Astrocyte (in vitro differentiated cells and primary cell): ENCODE data around the gene CD160. TPM values are rescaled to one million over a fixed set of nuclear protein-coding genes. Genes with fewer than 3 reads are reported as not detected.
A peak's percentile ranks its signal among the peaks of the same experiment; 100 is the strongest.

Source experiments
- DNase-seq: peaks from one replicate; pipeline ENCODE4 v3.0.0-alpha.2; 2010; ENCODE audit warnings: low read depth
- FAIRE-seq: peaks from 2 replicates; lab custom pipeline; 2011; peaks lifted over from hg19 to GRCh38; lab: Jason Lieb, UNC
- H2AFZ ChIP-seq: 2 replicates; pipeline ENCODE4 v1.6.0; 2012; ENCODE audit warnings: low read depth, low read length, inconsistent platforms
- H3K27ac ChIP-seq: 2 replicates; pipeline ENCODE4 v1.5.1; 2011; ENCODE audit warnings: low read depth, low read length, inconsistent platforms
- H3K27me3 ChIP-seq: 2 replicates; pipeline ENCODE4 v1.6.0; 2011; ENCODE audit warnings: low read length, inconsistent platforms; ENCODE audit not compliant: insufficient read depth
- H3K36me3 ChIP-seq: 2 replicates; pipeline ENCODE4 v1.5.1; 2011; ENCODE audit warnings: low read length, inconsistent platforms; ENCODE audit not compliant: insufficient read depth
- H3K4me1 ChIP-seq: 2 replicates; pipeline ENCODE4 v1.5.1; 2011; ENCODE audit warnings: low read length, inconsistent platforms; ENCODE audit not compliant: insufficient read depth
- H3K4me2 ChIP-seq: 2 replicates; pipeline ENCODE4 v1.6.0; 2012; ENCODE audit warnings: low read length, inconsistent platforms
- H3K4me3 ChIP-seq: 2 replicates; pipeline ENCODE4 v1.5.1; 2011; ENCODE audit warnings: low read depth, mild to moderate bottlenecking, low read length, inconsistent platforms; ENCODE audit not compliant: insufficient read depth
- H3K79me2 ChIP-seq: 2 replicates; pipeline ENCODE4 v1.6.0; 2012; ENCODE audit warnings: mild to moderate bottlenecking, low read length, inconsistent platforms; ENCODE audit not compliant: insufficient read depth
- H3K9ac ChIP-seq: 2 replicates; pipeline ENCODE4 v1.6.0; 2012; ENCODE audit warnings: mild to moderate bottlenecking, low read length, inconsistent platforms
- H3K9me3 ChIP-seq: 2 replicates; pipeline ENCODE4 v1.5.1; 2012; ENCODE audit warnings: low read depth, mild to moderate bottlenecking, low read length, inconsistent platforms; ENCODE audit not compliant: insufficient read depth
- H4K20me1 ChIP-seq: 2 replicates; pipeline ENCODE4 v1.6.0; 2012; ENCODE audit warnings: low read length, inconsistent platforms; ENCODE audit not compliant: insufficient read depth
- H3K27ac Mint-ChIP-seq: one replicate; pipeline ENCODE4 v1.8.0; 2021; ENCODE audit warnings: mild to moderate bottlenecking, mixed read lengths; ENCODE audit not compliant: unreplicated experiment
- H3K27me3 Mint-ChIP-seq: one replicate; pipeline ENCODE4 v1.8.0; 2021; ENCODE audit warnings: low read depth, mixed read lengths; ENCODE audit not compliant: unreplicated experiment
- H3K36me3 Mint-ChIP-seq: one replicate; pipeline ENCODE4 v1.8.0; 2021; ENCODE audit warnings: low read depth, mixed read lengths; ENCODE audit not compliant: unreplicated experiment
- H3K4me1 Mint-ChIP-seq: one replicate; pipeline ENCODE4 v1.8.0; 2021; ENCODE audit warnings: low read depth, mixed read lengths; ENCODE audit not compliant: unreplicated experiment
- H3K4me3 Mint-ChIP-seq: one replicate; pipeline ENCODE4 v1.8.0; 2021; ENCODE audit warnings: mild to moderate bottlenecking, moderate library complexity, mixed read lengths; ENCODE audit not compliant: unreplicated experiment
- H3K9me3 Mint-ChIP-seq: one replicate; pipeline ENCODE4 v1.8.0; 2021; ENCODE audit warnings: mild to moderate bottlenecking, mixed read lengths; ENCODE audit not compliant: unreplicated experiment
- CTCF ChIP-seq: IDR thresholded peaks from 2 replicates; pipeline ENCODE4 v1.5.1; 2011; ENCODE audit warnings: low read depth, mild to moderate bottlenecking, inconsistent platforms, low read length, moderate library complexity; ENCODE audit not compliant: insufficient read depth
- EZH2 ChIP-seq: IDR thresholded peaks from 2 replicates; pipeline ENCODE4 v1.6.1; 2012; ENCODE audit warnings: mild to moderate bottlenecking, low read length, inconsistent platforms; ENCODE audit not compliant: insufficient read depth
- total RNA-seq: library from RNA; stranded (reverse); gene quantifications from 2 replicates; pipeline ENCODE4 v1.2.1, GENCODE V29; 2021

Gene CD160
- total RNA-seq, 1 donor from 2014 or later = not detected

- TF ChIP-seq CTCF (no peak), EZH2 (no peak)
- Histone ChIP-seq H3K4me2 (no peak overlapping the region), H3K9ac (no peak overlapping the region), H4K20me1 (no peaks in the 10 kb centered on the region), H3K36me3 (peaks cover 4% of the 10 kb centered on the region), H3K79me2 (peaks cover 16% of the 10 kb centered on the region), H3K27me3 (no peaks in the 10 kb centered on the region), H3K27ac (no peak overlapping the region), H3K9me3 (no peaks in the 10 kb centered on the region), H2AFZ (no peak overlapping the region), H3K4me1 (peaks cover 10% of the 10 kb centered on the region), H3K4me3 (no peak overlapping the region)
- H3K4me3 Mint-ChIP-seq = no peak overlapping the region
- peaks cover 12% of the 10 kb centered on the region for H3K4me1 Mint-ChIP-seq
- DNase-seq = no peak
- peaks cover 5% of the 10 kb centered on the region for H3K36me3 Mint-ChIP-seq
- no peak for FAIRE-seq
- no peaks in the 10 kb centered on the region for H3K9me3 Mint-ChIP-seq
- H3K27ac Mint-ChIP-seq = no peak overlapping the region
- H3K27me3 Mint-ChIP-seq = no peaks in the 10 kb centered on the region
Observed at GRCh38 chr1:145778146-145778540, 58.8 kb downstream of the CD160 start.

GRCh38 chr1:145782272-145783099 lies 63.2 kb downstream of the CD160 start:
- H3K27ac Mint-ChIP-seq = peak overlapping the region; percentile 90

GRCh38 chr1:145784409-145784808 lies 65.1 kb downstream of the CD160 start:
- DNase-seq (peak; percentile 41), FAIRE-seq (no peak)
- H3K4me3 ChIP-seq = peak overlapping the region; percentile 18
- Mint-ChIP-seq H3K4me3 (peak overlapping the region; percentile 52), H3K27me3 (no peaks in the 10 kb centered on the region), H3K27ac (peak overlapping the region; percentile 2), H3K4me1 (peaks cover 39% of the 10 kb centered on the region), H3K9me3 (no peaks in the 10 kb centered on the region), H3K36me3 (peaks cover 5% of the 10 kb centered on the region)
- H3K36me3 ChIP-seq = peaks cover 5% of the 10 kb centered on the region
- H3K79me2 ChIP-seq = peaks cover 17% of the 10 kb centered on the region
- peak overlapping the region; percentile 38 for H3K27ac ChIP-seq
- peak overlapping the region; percentile 26 for H3K4me2 ChIP-seq
- no peaks in the 10 kb centered on the region for H3K9me3 ChIP-seq
- H2AFZ ChIP-seq = no peak overlapping the region
- TF ChIP-seq EZH2 (no peak), CTCF (no peak)
- H3K9ac ChIP-seq = peak overlapping the region; percentile 20
- H3K27me3 ChIP-seq = no peaks in the 10 kb centered on the region
- peaks cover 25% of the 10 kb centered on the region for H3K4me1 ChIP-seq
- H4K20me1 ChIP-seq = peaks cover 3% of the 10 kb centered on the region

More at GRCh38 chr1:145782272-145783099, 63.2 kb downstream of the CD160 start:
- Mint-ChIP-seq H3K9me3 (no peaks in the 10 kb centered on the region), H3K4me1 (peaks cover 39% of the 10 kb centered on the region), H3K27me3 (no peaks in the 10 kb centered on the region), H3K36me3 (peaks cover 1% of the 10 kb centered on the region), H3K4me3 (no peak overlapping the region)
- no peaks in the 10 kb centered on the region for H4K20me1 ChIP-seq
- no peak for TF ChIP-seq EZH2
- H3K9me3 ChIP-seq = no peaks in the 10 kb centered on the region
- H3K27ac ChIP-seq = peak overlapping the region; percentile 81
- H3K79me2 ChIP-seq = peaks cover 16% of the 10 kb centered on the region
- peaks cover 25% of the 10 kb centered on the region for H3K4me1 ChIP-seq
- H3K4me2 ChIP-seq = peak overlapping the region; percentile 63
- FAIRE-seq = peak; percentile 26
- no peak overlapping the region for H2AFZ ChIP-seq
- peak; percentile 95 for DNase-seq
- peak overlapping the region; percentile 2 for H3K4me3 ChIP-seq
- peak overlapping the region; percentile 50 for H3K9ac ChIP-seq
- peaks cover 4% of the 10 kb centered on the region for H3K36me3 ChIP-seq
- no peaks in the 10 kb centered on the region for H3K27me3 ChIP-seq
